ENCODE measurements around the gene LZTR1.
A peak's percentile ranks its signal among the peaks of the same experiment; 100 is the strongest.
"Not testable (repeated sequence)": the region's sequence is repeated elsewhere in the genome, so short reads cannot be mapped to it uniquely, and the experiment has no call there.

The LZTR1 gene

DNA sequence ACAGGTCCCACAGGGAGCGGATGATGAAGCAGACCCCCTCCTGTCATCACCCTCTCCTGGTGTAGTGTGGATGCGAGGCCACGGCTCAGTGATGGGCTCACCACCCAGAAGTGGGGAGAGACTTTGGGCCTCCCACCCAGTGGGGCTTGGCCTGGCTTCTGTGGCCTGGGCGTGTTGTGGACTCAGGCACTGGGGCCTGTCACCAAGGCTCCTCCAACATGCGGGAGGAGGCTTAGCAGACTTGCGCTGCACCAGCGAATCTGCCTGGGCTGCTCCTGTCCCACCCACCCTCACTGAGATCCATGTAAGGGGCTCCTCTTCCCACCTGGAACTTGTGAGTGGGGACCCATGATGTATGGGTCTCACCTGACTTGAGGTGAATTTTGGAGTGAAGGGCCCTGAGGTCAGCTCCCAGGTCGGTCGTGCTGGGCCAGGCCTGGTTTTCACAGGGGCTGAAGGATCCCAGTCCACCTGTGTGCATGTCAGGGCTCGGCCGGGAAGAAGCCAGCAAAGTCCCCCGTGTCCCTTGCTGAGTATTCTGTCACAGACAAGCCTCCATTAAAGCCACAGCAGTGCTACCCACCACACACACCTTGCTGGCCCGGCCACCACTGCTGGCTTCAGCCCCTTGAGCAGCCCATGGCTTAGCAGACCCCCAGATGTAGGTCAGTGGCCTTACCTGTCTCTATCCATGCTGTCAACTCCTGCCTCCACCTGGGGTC is 15.6 kb downstream of the LZTR1 start:
- DNase-seq, result no peak

DNA sequence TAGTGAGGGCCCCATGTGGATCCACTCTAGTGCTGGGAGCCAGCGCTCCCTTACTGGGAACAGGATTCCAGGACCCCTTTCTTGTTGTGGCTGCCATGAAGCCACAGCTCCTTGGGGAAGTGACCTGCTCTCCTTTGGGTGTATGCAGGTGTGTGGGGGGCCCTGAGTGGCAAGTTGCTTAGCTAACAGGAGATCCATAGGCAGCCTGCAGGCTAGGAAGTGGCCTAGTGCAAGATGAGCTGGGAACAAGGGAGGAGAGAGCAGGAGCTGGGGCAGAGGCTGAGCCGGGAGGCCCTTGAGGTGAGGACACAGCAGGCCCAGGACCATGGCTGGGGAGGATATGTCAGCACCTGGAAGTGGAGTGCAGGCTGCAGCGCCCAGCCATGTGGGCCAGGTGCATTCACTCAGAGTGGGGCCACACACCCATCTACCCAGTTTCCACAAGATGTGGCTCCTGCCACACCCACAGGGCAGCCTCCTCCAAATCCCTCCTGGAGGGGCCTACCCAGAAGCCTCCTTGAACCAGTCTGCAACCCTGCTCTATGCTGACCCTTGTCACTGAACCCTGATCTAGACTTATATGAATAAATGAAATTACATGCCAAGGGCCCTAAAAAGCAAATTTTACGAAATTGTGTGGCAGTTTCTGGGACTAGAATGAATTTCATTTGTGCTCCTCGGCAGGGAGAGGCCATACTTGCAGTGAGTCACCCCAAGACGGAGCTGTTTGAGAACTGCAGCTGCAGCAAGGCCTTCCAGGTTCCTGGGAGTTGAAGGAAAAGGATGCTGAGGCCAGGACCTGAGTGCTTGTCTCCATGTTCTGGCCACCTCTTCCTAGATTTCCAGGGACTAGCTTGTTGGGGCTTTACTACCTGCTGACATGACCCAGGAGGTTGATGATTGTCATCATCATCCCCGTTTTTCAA is 16.6 kb downstream of the LZTR1 start:
- DNase-seq, result no peak

- DNase-seq, result no peak
Observed at GRCh38 chr22:20999350-21000206, 17.5 kb downstream of the LZTR1 start.

DNA sequence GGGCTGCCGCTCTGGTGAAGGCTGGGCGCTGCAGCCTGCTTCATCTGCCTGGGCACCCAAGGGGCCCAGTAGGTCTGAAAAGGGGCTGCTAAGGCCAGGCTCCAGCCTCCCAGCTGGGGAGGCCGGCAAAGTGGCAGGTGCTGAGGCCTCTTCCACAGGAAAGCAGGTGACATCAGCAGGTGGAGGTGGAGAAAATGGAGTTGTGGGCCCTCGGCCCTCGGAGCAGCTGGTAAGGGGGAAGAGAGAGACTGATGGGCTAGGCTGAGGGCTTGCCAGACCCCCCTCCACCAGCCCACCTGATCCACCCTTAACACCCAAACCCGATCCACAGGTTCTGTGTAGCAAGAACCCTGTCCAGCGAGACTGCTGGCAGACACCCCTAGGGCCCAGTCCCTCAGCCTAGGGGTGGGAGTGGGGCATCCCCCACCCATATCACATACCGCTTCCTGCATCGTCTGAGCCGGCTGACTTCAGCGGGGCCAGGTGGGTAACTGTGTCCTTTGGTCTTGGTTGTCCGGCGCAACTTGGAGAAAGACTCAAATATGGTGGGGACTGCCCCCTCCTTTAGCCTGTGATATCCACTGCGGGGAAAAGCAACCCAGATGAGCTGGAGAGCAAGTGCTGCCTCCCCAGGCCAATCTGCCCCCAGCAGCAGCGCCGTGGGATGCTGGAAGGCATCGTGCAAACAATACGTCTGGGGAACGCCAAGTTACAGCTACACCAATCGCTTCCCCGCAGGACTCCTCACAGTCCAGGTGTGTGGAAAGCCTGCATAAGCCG is 18.3 kb downstream of the LZTR1 start:
- no peak for DNase-seq

DNA sequence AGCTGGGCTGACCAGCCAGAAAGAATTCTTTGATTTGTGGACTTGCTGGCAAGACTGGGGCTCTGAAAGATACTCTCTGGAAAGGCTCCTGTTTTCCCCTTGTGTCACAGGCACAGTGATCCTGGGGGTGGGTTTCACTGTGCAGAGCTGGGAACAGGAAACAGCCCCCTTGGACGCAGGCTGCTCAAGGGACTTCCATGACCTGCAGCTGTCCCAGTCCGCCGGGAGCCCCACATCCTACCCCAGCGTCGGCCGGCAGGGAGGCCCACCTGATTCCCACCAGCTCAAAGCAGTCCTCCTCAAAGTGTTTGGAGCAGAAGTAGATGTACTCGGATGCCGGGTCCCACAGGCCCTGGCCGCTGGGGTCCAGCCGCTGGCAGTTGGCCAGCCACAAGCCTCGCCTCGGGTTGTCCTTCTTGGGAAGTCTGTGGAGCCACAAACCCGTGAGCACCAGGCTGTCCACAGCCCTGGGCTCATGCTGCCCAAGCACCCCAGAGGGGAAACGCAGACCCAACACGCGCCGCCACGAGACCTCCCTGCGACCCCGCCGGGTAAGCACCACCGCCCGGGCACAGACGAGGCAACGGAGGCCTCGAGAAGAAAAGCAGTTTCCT is 19.0 kb downstream of the LZTR1 start:
- no peak for DNase-seq

GRCh38 chr22:21001601-21002325 is 19.7 kb downstream of the LZTR1 start, which contains the start of gene THAP7:
Gene THAP7, minus strand, starts transcription at chr22:21002118. Its CDS starts 207 bp downstream, at chr22:21001911.
- peak; percentile 97 for DNase-seq

DNA sequence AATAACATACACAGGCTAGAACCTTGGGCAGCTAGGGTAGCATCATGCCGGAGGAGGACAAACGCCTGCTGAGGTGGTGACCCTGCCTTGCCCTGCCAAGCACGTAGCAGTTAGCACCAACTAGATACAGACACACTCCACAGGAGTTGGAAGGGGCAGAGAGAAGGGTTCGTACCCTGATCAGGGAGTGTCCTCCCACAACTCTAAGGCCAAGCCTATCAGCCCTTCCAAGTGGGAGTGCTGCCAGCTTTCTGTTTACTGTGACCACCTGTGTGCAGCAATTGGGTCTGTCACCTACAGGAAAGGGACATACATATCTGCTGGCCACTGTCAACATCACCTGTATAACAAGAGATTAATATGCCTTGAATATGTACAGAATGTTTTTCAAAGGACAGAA is 21.7 kb downstream of the LZTR1 start:
- DNase-seq, result no peak

DNA sequence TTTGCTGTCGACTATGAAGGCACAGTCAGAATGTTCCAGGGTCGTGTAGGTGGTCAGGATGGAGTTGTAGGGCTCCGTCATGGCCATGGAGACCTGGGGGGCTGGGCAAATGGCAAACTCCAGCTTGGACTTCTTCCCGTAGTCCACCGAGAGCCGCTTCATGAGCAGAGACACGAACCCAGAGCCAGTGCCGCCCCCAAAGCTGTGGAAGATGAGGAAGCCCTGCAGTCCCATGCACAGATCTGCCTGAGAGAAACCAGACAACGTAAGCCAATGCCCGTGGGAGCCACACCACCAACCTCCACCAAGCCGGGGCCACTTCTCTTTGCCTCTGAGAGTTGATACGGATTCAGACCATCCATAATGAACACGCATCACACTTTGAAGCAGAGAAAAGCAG is 27.1 kb downstream of the LZTR1 start:
- DNase-seq, result not testable (repeated sequence)

DNA sequence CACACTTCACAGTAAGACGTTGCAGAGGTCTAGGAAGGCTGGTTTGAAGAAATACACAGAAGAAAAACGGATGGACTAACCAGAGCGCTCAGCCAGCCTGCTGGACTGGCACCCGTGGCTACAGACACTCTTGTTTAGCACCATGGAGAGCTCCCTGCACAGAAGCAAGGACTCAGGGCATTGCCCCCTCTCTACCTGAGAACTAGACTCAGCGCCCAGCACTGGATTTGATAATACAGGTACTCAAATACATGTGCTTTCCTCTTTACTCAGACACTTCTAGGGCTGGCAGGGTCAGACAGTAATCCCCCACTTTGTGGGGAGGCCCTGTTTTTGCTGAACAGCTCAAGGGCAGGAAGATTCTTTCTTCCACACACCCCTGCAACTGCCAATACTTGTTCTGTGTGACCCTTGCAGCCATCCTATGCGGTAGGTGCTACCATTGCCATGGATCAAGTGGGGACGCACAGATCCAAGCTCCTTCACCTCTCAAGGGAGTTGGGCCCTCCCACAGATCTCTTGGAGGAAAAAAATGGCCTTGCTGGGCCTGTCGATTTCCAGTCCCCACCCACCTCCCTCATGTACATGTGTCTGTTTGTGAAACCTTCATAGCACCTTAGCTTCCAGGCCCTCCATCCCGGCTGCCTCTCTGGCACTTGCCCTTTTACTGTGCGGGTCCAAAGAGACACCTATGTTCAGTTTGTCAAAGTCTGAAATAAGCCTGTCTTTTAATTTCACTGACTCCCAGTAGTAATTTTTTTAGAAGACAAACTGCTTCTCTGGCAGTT is 27.7 kb downstream of the LZTR1 start:
- no peak for DNase-seq

DNA sequence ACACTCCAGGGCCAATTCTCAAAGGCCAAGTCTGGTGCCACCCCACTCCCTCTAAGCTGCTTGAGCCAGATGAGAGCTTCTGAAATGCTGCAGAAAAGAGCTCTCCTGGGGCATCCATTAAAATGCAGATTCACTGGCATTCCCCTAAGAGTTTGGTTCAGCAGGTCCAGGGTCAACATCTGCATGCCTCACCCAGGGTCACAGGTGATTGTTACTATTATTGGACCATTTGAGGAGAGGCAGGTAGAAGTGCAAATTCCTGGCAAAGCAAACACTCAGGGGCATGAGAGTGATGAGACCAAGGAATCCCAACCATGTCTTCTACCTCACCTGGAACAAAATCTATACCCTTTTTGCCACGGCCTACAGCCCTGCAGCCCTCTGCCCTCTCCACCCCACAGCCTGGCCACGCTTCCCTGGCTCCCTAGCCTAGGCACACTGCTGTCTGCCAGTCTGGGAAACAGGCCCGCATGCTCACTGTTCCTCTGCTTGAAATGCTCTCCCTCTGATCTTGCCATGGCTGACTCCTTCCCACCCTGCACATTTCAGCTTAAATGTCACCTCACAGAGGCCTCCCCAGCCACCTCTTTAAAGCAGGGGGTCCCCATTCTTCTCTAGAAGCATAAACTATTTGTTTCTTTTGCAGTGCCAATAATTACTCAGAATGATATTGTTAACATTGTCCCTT is 28.5 kb downstream of the LZTR1 start:
- DNase-seq, result no peak

DNA sequence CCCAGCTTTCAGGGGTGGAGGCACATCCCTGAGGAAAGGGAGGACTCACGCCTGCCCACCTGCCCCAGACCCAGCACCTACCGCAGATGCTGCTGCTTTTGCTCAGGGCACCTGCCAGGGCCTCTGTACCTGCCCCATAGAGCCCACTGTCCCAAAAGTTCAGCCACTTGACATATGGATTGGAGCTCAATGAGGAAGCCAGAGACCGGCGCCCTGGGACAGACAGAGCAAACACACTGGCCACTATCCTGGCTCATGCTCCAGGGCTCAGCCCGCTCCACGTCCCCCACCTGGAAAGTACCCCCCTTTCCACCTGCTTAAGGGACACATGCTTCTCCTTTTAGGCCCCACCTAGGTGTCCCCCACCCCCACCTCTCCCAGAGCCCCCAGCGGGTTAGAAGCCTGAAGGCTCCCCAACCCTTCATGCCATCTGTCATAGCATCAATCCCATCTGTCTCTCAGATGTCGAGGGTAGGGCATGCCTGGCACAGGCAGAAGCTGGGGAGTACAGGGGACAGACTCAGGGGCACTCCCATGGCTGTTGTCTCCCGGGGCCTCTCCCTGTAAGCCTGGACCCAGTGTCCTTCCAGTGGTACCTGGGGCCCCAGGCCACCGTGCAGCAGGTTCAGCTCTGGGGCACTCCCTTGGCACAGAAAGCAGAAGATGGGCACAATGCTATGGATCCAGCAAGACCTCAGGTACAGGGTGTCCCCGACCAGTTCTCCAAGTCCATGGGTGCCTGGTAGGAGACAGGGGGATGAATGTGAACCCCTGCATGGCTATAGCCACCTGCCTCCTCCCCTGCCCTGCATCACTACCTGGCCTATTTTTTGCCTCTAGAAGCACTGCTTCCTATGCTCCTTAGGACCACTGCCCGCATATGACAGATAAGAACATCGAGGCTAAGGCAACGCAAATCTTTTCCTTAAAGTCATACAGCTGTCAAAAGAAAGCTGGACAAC is 30.6 kb downstream of the LZTR1 start:
- no peak for DNase-seq

- DNase-seq, result no peak
Observed at GRCh38 chr22:21013657-21014201, 31.6 kb downstream of the LZTR1 start.

DNA sequence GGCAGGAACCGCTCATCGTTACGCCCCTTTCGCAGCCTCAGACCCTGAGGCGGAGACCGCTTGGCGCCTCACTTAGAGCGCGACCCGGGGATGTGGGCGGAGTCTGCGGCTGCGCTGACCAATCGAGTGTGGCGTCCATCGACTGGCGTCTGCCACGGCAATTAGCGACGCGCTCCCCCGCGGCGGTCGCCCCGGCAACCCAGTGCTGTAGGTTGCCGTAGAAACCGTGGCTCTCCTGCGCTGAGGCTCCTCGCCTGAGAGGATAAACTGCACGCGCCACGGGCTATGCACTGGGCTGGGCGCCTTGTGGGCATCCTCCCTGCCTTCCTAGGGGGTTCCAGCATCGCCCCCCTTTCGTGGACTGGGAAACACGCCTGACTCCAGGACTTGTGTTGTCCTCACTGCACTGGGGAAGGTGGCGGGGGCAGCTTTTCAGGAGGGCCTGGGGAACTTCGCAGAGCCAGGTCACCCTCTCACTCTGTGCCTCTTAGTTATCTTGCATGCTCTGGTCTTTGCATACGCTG is 32.2 kb downstream of the LZTR1 start:
- peak; percentile 78 for DNase-seq

GRCh38 chr22:21014726-21015465 is 32.8 kb downstream of the LZTR1 start, which contains the start of gene P2RX6:
Gene P2RX6, plus strand, starts transcription at chr22:21015165. Its CDS starts 10 bp downstream, at chr22:21015175.
- DNase-seq, result no peak

GRCh38 chr22:21015466-21016006 is 33.4 kb downstream of the LZTR1 start:
- DNase-seq, result no peak

DNA sequence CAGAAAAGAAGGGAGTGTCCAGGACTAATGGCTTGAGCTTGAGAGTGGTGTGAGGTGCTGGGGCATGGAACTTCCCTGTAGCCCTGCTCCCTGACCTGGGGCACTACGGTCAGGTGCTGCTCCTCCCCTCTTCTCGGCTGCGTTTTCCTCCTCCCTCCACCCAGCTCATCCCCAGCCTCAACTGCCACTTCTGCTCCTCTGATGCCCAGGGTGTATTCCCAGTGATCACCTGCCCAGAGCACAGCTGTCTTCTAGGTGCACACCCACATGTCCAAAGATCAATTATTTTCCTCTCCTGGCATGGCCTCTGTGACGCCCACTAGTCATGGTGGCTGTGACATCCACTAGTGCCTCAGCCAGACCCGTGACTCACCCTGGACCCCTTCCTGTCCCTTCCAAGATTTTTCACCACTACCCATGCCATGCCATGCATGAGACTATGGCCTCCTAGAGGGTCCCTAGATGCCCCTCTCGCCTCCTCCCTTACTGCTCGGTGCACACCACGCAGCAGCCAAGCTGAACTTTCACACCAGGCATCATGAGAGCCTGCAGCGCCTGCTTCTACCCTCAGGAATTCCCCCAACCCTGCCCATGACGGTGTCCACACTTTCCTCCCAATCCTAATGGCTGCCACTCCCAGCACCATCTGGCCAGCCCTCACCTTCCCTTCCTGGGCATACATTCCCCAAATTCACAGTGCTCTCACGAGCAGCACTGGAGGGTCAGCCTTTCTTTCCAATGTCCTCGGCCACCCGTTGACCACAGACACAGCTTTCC is 34.7 kb downstream of the LZTR1 start:
- DNase-seq, result no peak

All from effector CD4-positive, alpha-beta T cell (primary cell).